GM23248 (cell line): Measurements from ENCODE around the gene KERA. TPM values are rescaled to one million over a fixed set of nuclear protein-coding genes. Genes with fewer than 3 reads are reported as not detected.

Experiments used
- DNase-seq: peaks from one replicate; pipeline ENCODE4 v3.0.0-alpha.2; 2015
- H2AFZ ChIP-seq: fragments of 200-600 bp; sonication (generic); 2 replicates; pipeline ENCODE4 v1.6.1; 2016; ENCODE audit warnings: antibody characterized with exemption
- H3F3A ChIP-seq: fragments of 200-600 bp; sonication (generic); 2 replicates; pipeline ENCODE4 v1.6.1; 2016; ENCODE audit warnings: mild to moderate bottlenecking, antibody characterized with exemption, mixed run types; ENCODE audit not compliant: insufficient read depth
- H3K27ac ChIP-seq: fragments of 200-600 bp; sonication (generic); 2 replicates; pipeline ENCODE4 v1.5.1; 2016; ENCODE audit warnings: mild to moderate bottlenecking
- H3K27me3 ChIP-seq: fragments of 200-600 bp; sonication (generic); replicated peaks from 2 replicates; pipeline ENCODE4 v1.6.1; 2016; ENCODE audit warnings: mild to moderate bottlenecking; ENCODE audit not compliant: insufficient read depth
- H3K36me3 ChIP-seq: fragments of 200-600 bp; sonication (generic); 2 replicates; pipeline ENCODE4 v1.6.1; 2016; ENCODE audit warnings: low read depth, mild to moderate bottlenecking
- H3K4me1 ChIP-seq: fragments of 200-600 bp; sonication (generic); 2 replicates; pipeline ENCODE4 v1.6.1; 2016; ENCODE audit warnings: mild to moderate bottlenecking; ENCODE audit not compliant: insufficient read depth
- H3K4me2 ChIP-seq: fragments of 200-600 bp; sonication (generic); one replicate; pipeline ENCODE4 v1.6.1; 2016; ENCODE audit warnings: mild to moderate bottlenecking; ENCODE audit not compliant: unreplicated experiment
- H3K4me3 ChIP-seq: fragments of 200-600 bp; sonication (generic); 2 replicates; pipeline ENCODE4 v1.5.1; 2016; ENCODE audit warnings: mild to moderate bottlenecking
- H3K79me2 ChIP-seq: fragments of 200-600 bp; sonication (generic); 2 replicates; pipeline ENCODE4 v1.6.1; 2016; ENCODE audit warnings: mild to moderate bottlenecking; ENCODE audit not compliant: insufficient read depth
- H3K9ac ChIP-seq: fragments of 200-600 bp; sonication (generic); 2 replicates; pipeline ENCODE4 v1.6.1; 2016; ENCODE audit warnings: mild to moderate bottlenecking
- H3K9me2 ChIP-seq: fragments of 200-600 bp; sonication (generic); 2 replicates; pipeline ENCODE4 v1.6.1; 2016; ENCODE audit warnings: mixed run types, mild to moderate bottlenecking, moderate library complexity; ENCODE audit not compliant: insufficient read depth
- H3K9me3 ChIP-seq: fragments of 200-600 bp; sonication (generic); one replicate; pipeline ENCODE4 v1.6.1; 2017; ENCODE audit warnings: low read depth
- H4K20me1 ChIP-seq: fragments of 200-600 bp; sonication (generic); 2 replicates; pipeline ENCODE4 v1.6.0; 2016; ENCODE audit not compliant: insufficient read depth
- EZH2 ChIP-seq: fragments of 200-600 bp; sonication (generic); IDR thresholded peaks from 2 replicates; pipeline ENCODE4 v1.6.1; 2018; ENCODE audit warnings: antibody characterized with exemption, mild to moderate bottlenecking; ENCODE audit not compliant: insufficient read depth, poor library complexity, severe bottlenecking
- EZH2phosphoT487 ChIP-seq: fragments of 200-600 bp; sonication (generic); IDR thresholded peaks from 2 replicates; pipeline ENCODE4 v1.6.1; 2018; ENCODE audit warnings: antibody characterized with exemption, moderate library complexity, mild to moderate bottlenecking, low read depth; ENCODE audit not compliant: insufficient read depth
- WGBS, 2 experiments: methylation state at CpG; one replicate each; pipeline ENCODE4 v1.1.6; 2015 to 2017; ENCODE audit warnings: low lambda C conversion rate in 2 of 2, low coverage in 1 of 2; ENCODE audit errors: missing lambda C conversion rate in 2 of 2; 5-methylcytosine and 5-hydroxymethylcytosine counted together
- in situ Hi-C: fragments of 300-500 bp; cut with MboI; formaldehyde crosslinking; loops from 2 replicates; pipeline ENCODE4 v1.15.0; 2020
- polyA plus RNA-seq: library from polyadenylated mRNA; unstranded; fragments of >200 nt; fragmentation: Nextera tagmentation; extraction: Ambion mirVana; gene quantifications from 2 replicates; pipeline ENCODE4 v1.2.1, GENCODE V29; 2016
- total RNA-seq: library from RNA; depleted of rRNA; stranded (reverse); fragments of >200 nt; shearing (Covaris generic); gene quantifications from 2 replicates; pipeline ENCODE4 v1.2.3, GENCODE V29; 2014

KERA gene
- total and polyA plus RNA-seq, 2 experiments from 2014 or later = not detected

GRCh38 chr12:91077228-91077954, 19.6 kb upstream of the KERA start:
- no peak for TF ChIP-seq EZH2
- TF ChIP-seq EZH2phosphoT487 = no peak
- in situ Hi-C loops = no loop called here
- H3K4me2 ChIP-seq = no peak overlapping the region
- no peaks in the 10 kb centered on the region for H3K27me3 ChIP-seq
- H4K20me1 ChIP-seq = no peaks in the 10 kb centered on the region
- H3K4me3 ChIP-seq = no peak overlapping the region
- no peak overlapping the region for H2AFZ ChIP-seq
- no peak overlapping the region for H3K9ac ChIP-seq
- no peaks in the 10 kb centered on the region for H3K9me2 ChIP-seq
- DNase-seq = no peak
- H3F3A ChIP-seq = no peaks in the 10 kb centered on the region
- no peaks in the 10 kb centered on the region for H3K36me3 ChIP-seq
- no peaks in the 10 kb centered on the region for H3K79me2 ChIP-seq
- no peak overlapping the region for H3K27ac ChIP-seq
- H3K4me1 ChIP-seq = no peaks in the 10 kb centered on the region
- H3K9me3 ChIP-seq = no peaks in the 10 kb centered on the region
- WGBS, 2 experiments = 88 to 93% methylated on average over 5 of the region's 5 CpGs

- no peaks in the 10 kb centered on the region for H3K79me2 ChIP-seq
- no peak overlapping the region for H3K27ac ChIP-seq
- DNase-seq = no peak
- no peaks in the 10 kb centered on the region for H3K4me1 ChIP-seq
- no peak overlapping the region for H3K4me2 ChIP-seq
- H3K4me3 ChIP-seq = no peak overlapping the region
- no peaks in the 10 kb centered on the region for H3K27me3 ChIP-seq
- peak overlapping the region; percentile 46; the same call in 1 of the 2 replicates for H2AFZ ChIP-seq
- no peaks in the 10 kb centered on the region for H4K20me1 ChIP-seq
- no peaks in the 10 kb centered on the region for H3F3A ChIP-seq
- 83 to 89% methylated on average over 1 of the region's 1 CpG for WGBS, 2 experiments
- TF ChIP-seq EZH2 (no peak), EZH2phosphoT487 (no peak)
- H3K9me2 ChIP-seq = no peaks in the 10 kb centered on the region
- in situ Hi-C loops = no loop called here
- no peaks in the 10 kb centered on the region for H3K36me3 ChIP-seq
- no peaks in the 10 kb centered on the region for H3K9me3 ChIP-seq
- no peak overlapping the region for H3K9ac ChIP-seq
Observed at GRCh38 chr12:91074851-91075250, 17.0 kb upstream of the KERA start.

GRCh38 chr12:91074154-91074709, 16.4 kb upstream of the KERA start:
- Histone ChIP-seq H3K36me3 (no peaks in the 10 kb centered on the region), H4K20me1 (no peaks in the 10 kb centered on the region), H3K4me3 (no peak overlapping the region), H3K9ac (no peak overlapping the region), H3K27me3 (no peaks in the 10 kb centered on the region), H3K9me2 (no peaks in the 10 kb centered on the region), H3K79me2 (no peaks in the 10 kb centered on the region), H3K4me1 (no peaks in the 10 kb centered on the region), H3K27ac (no peak overlapping the region), H3K9me3 (no peaks in the 10 kb centered on the region), H3F3A (no peaks in the 10 kb centered on the region), H3K4me2 (no peak overlapping the region), H2AFZ (peak overlapping the region; percentile 46; the same call in 1 of the 2 replicates)
- peak; percentile 5 for DNase-seq
- WGBS, 2 experiments = 24 to 34% methylated on average over 6 of the region's 6 CpGs
- in situ Hi-C loops = no loop called here
- no peak for TF ChIP-seq EZH2phosphoT487
- TF ChIP-seq EZH2 = no peak

- no peak for TF ChIP-seq EZH2
- no peak for TF ChIP-seq EZH2phosphoT487
- H3K27me3 ChIP-seq = no peaks in the 10 kb centered on the region
- no peaks in the 10 kb centered on the region for H3K4me1 ChIP-seq
- H3K9me2 ChIP-seq = no peaks in the 10 kb centered on the region
- no peak for DNase-seq
- no peak overlapping the region for H3K27ac ChIP-seq
- no peak overlapping the region for H3K4me3 ChIP-seq
- H3K36me3 ChIP-seq = no peaks in the 10 kb centered on the region
- H3K79me2 ChIP-seq = no peaks in the 10 kb centered on the region
- no peak overlapping the region for H3K9ac ChIP-seq
- no peaks in the 10 kb centered on the region for H3F3A ChIP-seq
- no peaks in the 10 kb centered on the region for H3K9me3 ChIP-seq
- in situ Hi-C loops = no loop called here
- 0 out of 2 replicates have a peak overlapping the region, but pooled peaks have one; percentile 2 for H2AFZ ChIP-seq
- no peaks in the 10 kb centered on the region for H4K20me1 ChIP-seq
- H3K4me2 ChIP-seq = no peak overlapping the region
Observed at GRCh38 chr12:91073426-91073825, 15.6 kb upstream of the KERA start.
